GM21529 (cell line): ENCODE results near the gene THEMIS2.

Source experiments
- ATAC-seq: cut with Tn5 transposase; IDR thresholded peaks from one replicate; pipeline ENCODE4 v1.9.1; 2021; ENCODE audit not compliant: unreplicated experiment

Gene THEMIS2

GRCh38 chr1:27885114-27885528 lies 12.8 kb downstream of the THEMIS2 start:
- ATAC-seq, result no peak

GRCh38 chr1:27885621-27886352 lies 13.4 kb downstream of the THEMIS2 start:
- no peak for ATAC-seq

GRCh38 chr1:27886353-27886679 lies 14.0 kb downstream of the THEMIS2 start:
- ATAC-seq, result no peak

GRCh38 chr1:27886744-27887143 lies 14.4 kb downstream of the THEMIS2 start:
- no peak for ATAC-seq

GRCh38 chr1:27887215-27888021 lies 15.1 kb downstream of the THEMIS2 start:
- ATAC-seq, result peak; percentile 23

- no peak for ATAC-seq
Observed at GRCh38 chr1:27889506-27889905, 17.2 kb downstream of the THEMIS2 start.

- ATAC-seq, result peak; percentile 42
Observed at GRCh38 chr1:27891196-27891889, 19.0 kb downstream of the THEMIS2 start.

- no peak for ATAC-seq
Observed at GRCh38 chr1:27894521-27894920, 22.2 kb downstream of the THEMIS2 start.

GRCh38 chr1:27906759-27907158 lies 34.4 kb downstream of the THEMIS2 start:
- ATAC-seq, result no peak

GRCh38 chr1:27912429-27912828 lies 40.1 kb downstream of the THEMIS2 start:
- ATAC-seq, result no peak

GRCh38 chr1:27915082-27915575 lies 42.8 kb downstream of the THEMIS2 start:
- ATAC-seq, result no peak

GRCh38 chr1:27922272-27922671 lies 49.9 kb downstream of the THEMIS2 start:
- ATAC-seq, result no peak

GRCh38 chr1:27928216-27928954 lies 56.0 kb downstream of the THEMIS2 start:
- ATAC-seq, result no peak

GRCh38 chr1:27931184-27931583 lies 58.8 kb downstream of the THEMIS2 start:
- no peak for ATAC-seq

GRCh38 chr1:27931759-27932158 lies 59.4 kb downstream of the THEMIS2 start:
- no peak for ATAC-seq

GRCh38 chr1:27934818-27935549 lies 62.6 kb downstream of the THEMIS2 start, which contains the start of gene SMPDL3B:
SMPDL3B (plus strand) TSS chr1:27935000; CDS start chr1:27935184, 184 bp downstream.
- no peak for ATAC-seq

- no peak for ATAC-seq
Observed at GRCh38 chr1:27935721-27936120, 63.4 kb downstream of the THEMIS2 start.
